Right atrium auricular region (tissue), 2 donors: ENCODE results near the gene TCAP. TPM values are rescaled to one million over a fixed set of nuclear protein-coding genes. Genes with fewer than 3 reads are reported as not detected.

Experiments used
- DNase-seq: peaks from one replicate; pipeline ENCODE4 v3.0.0-alpha.2; 2019; ENCODE audit warnings: low spot score
- H3K27ac ChIP-seq, 2 donors: fragments of 200-600 bp; sonication (generic); 1 replicate in 1 of 2; 2 replicates in 1 of 2; pipeline ENCODE4 v1.5.1; 2016 to 2019
- H3K27me3 ChIP-seq, 2 donors: fragments of 200-600 bp; sonication (generic); one replicate each; pipeline versions ENCODE4 v1.5.1 to v1.6.0; 2017 to 2019
- H3K36me3 ChIP-seq: fragments of 200-600 bp; sonication (generic); one replicate; pipeline ENCODE4 v1.5.1; 2016
- H3K4me1 ChIP-seq, 2 donors: fragments of 200-600 bp; sonication (generic); one replicate each; pipeline versions ENCODE4 v1.5.1 to v1.6.0; 2017 to 2019
- H3K4me3 ChIP-seq, 2 donors: fragments of 200-600 bp; sonication (generic); 1 replicate in 1 of 2; 2 replicates in 1 of 2; pipeline ENCODE4 v1.5.1; 2017 to 2019; ENCODE audit warnings: mild to moderate bottlenecking in 1 of 2, moderate library complexity in 1 of 2
- H3K9me3 ChIP-seq, 2 donors: fragments of 200-600 bp; sonication (generic); one replicate each; pipeline ENCODE4 v1.5.1; 2019
- total RNA-seq, 2 donors: library from RNA; depleted of rRNA; stranded (reverse); fragments of >200 nt; gene quantifications; one replicate each; pipeline ENCODE4 v1.1.0, GENCODE V29; 2016
- TF ChIP-seq, protein P1 (sequence below), 2 donors: fragments of 200-600 bp; sonication (generic); IDR thresholded peaks; one replicate each; pipeline ENCODE4 v1.5.1; 2019; ENCODE audit warnings: antibody characterized with exemption in 2 of 2

Gene TCAP
- total RNA-seq, 2 donors from 2014 or later = 3,380 to 5,284 TPM

DNA sequence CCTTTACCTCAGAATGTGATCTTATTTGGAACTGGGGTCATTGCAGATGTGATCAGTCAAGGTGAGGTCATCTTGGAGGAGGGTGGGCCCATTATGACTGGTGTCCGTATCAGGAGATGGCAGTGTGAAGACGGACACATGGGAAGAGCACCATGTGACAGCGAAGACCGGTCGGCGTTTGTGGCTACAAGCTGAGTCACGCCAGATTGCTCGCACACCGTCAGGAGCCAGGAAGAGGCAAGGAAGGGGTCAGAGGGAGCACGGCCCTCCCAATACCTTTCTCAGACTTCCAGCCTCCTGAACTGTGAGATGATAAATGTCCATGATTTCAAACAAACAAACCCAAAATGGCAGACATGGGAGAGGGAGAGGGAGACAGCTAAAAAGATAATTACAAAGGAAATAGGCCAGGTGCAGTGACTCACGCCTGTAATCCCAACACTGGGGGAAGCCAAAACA lies 15.0 kb upstream of the TCAP start:
- no peak for DNase-seq
- H3K4me1 ChIP-seq = peaks cover 0 to 40% of the 10 kb centered on the region in 2 donors
- no peaks in the 10 kb centered on the region for H3K36me3 ChIP-seq
- H3K4me3 ChIP-seq = no peak overlapping the region
- no peaks in the 10 kb centered on the region for H3K9me3 ChIP-seq
- TF ChIP-seq, protein P1, sequence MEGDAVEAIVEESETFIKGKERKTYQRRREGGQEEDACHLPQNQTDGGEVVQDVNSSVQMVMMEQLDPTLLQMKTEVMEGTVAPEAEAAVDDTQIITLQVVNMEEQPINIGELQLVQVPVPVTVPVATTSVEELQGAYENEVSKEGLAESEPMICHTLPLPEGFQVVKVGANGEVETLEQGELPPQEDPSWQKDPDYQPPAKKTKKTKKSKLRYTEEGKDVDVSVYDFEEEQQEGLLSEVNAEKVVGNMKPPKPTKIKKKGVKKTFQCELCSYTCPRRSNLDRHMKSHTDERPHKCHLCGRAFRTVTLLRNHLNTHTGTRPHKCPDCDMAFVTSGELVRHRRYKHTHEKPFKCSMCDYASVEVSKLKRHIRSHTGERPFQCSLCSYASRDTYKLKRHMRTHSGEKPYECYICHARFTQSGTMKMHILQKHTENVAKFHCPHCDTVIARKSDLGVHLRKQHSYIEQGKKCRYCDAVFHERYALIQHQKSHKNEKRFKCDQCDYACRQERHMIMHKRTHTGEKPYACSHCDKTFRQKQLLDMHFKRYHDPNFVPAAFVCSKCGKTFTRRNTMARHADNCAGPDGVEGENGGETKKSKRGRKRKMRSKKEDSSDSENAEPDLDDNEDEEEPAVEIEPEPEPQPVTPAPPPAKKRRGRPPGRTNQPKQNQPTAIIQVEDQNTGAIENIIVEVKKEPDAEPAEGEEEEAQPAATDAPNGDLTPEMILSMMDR (IDR thresholded peaks at IDR 0.05) = no peak
- no peak overlapping the region for H3K27ac ChIP-seq
- no peaks in the 10 kb centered on the region for H3K27me3 ChIP-seq

DNA sequence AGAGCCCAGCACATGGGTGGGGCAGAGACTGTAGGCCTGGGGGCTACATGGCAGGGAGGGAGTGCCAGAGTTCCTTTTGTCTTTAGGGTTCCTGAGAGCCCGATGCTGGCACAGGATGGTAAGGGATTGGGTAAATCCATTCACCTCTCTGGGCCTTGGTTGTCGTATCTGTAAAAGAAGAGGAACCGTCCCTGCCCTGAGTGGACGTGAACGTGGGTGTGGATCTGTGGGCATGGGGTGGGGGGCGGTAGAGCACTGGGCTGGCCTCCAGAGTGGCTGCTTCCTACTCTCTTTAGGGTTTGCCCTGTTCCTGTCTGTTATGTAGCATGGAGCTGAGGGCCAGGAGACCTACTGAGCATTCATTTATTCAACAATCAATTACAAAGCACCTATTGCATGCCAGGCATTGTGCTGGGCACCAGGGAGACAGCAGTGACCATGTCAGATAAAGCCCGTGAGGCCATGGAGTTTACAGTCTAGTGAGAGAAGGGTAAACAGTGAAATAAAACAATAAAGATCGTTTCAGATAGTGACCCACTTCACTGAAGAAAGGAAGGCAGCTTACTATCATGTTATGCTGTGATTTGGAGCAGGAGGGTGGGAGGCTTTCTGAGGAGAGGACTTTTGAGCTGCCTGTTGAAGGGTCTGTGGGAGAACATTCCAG lies 13.1 kb upstream of the TCAP start:
- Histone ChIP-seq H3K36me3 (no peaks in the 10 kb centered on the region), H3K4me1 (peaks cover 0 to 40% of the 10 kb centered on the region in 2 donors), H3K27ac (no peak overlapping the region), H3K4me3 (no peak overlapping the region), H3K9me3 (no peaks in the 10 kb centered on the region), H3K27me3 (no peaks in the 10 kb centered on the region)
- DNase-seq = no peak
- TF ChIP-seq, protein P1 (IDR thresholded peaks at IDR 0.05) = no peak

DNA sequence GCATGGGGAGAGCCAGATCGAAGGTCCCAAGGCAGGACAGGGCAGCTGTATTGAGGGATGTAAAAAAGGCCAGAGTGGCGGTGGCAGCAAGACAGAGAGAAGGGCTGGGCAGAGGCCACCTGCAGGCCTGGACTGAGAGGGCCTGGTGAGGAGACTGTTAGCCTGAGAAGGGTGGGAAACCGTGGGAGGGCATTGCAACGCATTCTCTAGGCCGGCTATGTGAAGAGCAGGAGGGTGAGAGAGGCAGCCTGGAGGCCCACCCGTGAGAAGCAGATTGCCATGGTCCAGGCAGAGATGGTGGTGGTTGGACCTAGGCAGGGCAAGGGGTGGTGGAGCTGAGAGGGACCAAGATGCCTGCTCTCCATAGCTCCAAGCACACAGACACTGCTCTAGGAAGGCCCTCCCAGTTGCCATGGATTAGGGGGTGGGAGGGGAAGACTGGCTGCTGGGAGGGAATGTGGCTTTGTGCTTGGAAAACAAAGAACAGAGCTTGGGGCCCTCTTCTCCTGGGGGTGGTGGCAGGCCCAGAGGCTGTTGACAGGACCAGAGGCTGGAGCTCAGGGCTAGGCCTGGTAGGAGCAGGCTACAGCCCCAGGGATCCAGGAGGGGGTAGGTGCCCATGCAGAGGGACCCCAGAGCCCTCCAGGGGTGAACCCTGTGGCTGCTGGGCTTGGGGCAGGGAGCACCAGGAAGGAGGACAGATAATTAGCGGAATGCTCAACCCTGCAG lies 12.4 kb upstream of the TCAP start:
- no peaks in the 10 kb centered on the region for H3K27me3 ChIP-seq
- H3K4me3 ChIP-seq = no peak overlapping the region
- TF ChIP-seq, protein P1 (IDR thresholded peaks at IDR 0.05) = no peak
- no peak for DNase-seq
- peaks cover 0 to 36% of the 10 kb centered on the region in 2 donors for H3K4me1 ChIP-seq
- no peaks in the 10 kb centered on the region for H3K9me3 ChIP-seq
- H3K36me3 ChIP-seq = no peaks in the 10 kb centered on the region
- no peak overlapping the region for H3K27ac ChIP-seq

DNA sequence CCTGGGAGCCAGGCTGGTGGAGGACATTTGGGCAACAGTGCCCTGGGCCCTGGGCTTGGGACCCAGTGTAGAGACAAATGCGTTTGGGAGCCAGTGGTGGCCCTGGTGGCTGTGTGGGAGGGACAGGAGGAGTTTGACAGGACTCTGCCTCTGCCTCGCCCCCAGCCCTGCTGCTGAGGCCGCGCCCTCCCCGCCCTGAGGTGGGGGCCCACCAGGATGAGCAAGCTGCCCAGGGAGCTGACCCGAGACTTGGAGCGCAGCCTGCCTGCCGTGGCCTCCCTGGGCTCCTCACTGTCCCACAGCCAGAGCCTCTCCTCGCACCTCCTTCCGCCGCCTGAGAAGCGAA lies 11.9 kb upstream of the TCAP start:
- no peaks in the 10 kb centered on the region for H3K27me3 ChIP-seq
- TF ChIP-seq, protein P1 (IDR thresholded peaks at IDR 0.05) = no peak
- H3K27ac ChIP-seq = no peak overlapping the region
- DNase-seq = no peak
- H3K4me1 ChIP-seq = peaks cover 0 to 39% of the 10 kb centered on the region in 2 donors
- H3K9me3 ChIP-seq = no peaks in the 10 kb centered on the region
- H3K4me3 ChIP-seq = no peak overlapping the region
- H3K36me3 ChIP-seq = peaks cover 3% of the 10 kb centered on the region

DNA sequence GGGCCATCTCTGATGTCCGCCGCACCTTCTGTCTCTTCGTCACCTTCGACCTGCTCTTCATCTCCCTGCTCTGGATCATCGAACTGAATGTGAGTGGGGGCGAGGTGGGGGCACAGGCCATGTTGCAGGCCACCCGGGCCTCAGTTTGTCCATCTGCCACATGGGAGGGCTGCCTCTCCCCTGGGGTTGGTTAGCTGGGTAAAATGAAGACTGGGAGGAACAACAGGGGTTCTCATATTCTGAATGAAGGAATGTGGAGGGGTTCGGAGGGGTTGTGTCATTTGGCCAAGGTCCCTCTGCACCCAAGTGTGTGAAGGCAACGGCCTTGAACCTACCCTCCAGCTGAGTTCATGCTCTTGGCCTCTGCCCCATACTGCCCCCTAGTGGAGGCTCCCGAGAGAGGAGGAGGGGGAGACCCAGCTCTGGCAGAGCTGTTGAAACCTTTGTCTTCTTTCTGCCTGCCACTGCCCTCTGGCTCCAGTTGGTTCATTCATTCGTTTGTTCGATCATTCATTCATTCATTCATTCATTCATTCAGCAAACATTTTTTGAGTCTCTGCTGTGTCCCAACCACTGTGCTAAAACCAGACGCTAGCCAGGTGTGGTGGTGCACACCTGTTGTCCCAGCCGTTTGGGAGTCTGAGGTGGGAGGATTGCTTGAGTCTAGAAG lies 11.4 kb upstream of the TCAP start:
- Histone ChIP-seq H3K9me3 (no peaks in the 10 kb centered on the region), H3K4me3 (no peak overlapping the region)
- TF ChIP-seq, protein P1 (IDR thresholded peaks at IDR 0.05) = peak; percentile 66 to 78

More for the DNA sequence above, 11.4 kb upstream of the TCAP start:
- Histone ChIP-seq H3K27me3 (no peaks in the 10 kb centered on the region), H3K27ac (no peak overlapping the region), H3K36me3 (peaks cover 7% of the 10 kb centered on the region), H3K4me1 (peaks cover 0 to 44% of the 10 kb centered on the region in 2 donors)
- DNase-seq = no peak
